Adipocyte (in vitro differentiated cells): ENCODE data around the gene SLC6A1.

ENCODE experiments used
- DNase-seq: peaks from one replicate; pipeline ENCODE4 v3.0.0-alpha.2; 2015; ENCODE audit warnings: low read depth
- H3K27me3 ChIP-seq: replicated peaks from 2 replicates; pipeline ENCODE4 v1.7.0; 2013; ENCODE audit warnings: mild to moderate bottlenecking, low read length, moderate library complexity; ENCODE audit not compliant: control insufficient read depth, insufficient read depth
- H3K36me3 ChIP-seq: 2 replicates; pipeline ENCODE4 v1.7.0; 2013; ENCODE audit warnings: low read length, mild to moderate bottlenecking, moderate library complexity; ENCODE audit not compliant: control insufficient read depth, insufficient read depth, severe bottlenecking
- H3K4me1 ChIP-seq: 2 replicates; pipeline ENCODE4 v1.7.0; 2013; ENCODE audit warnings: mild to moderate bottlenecking, low read length, moderate library complexity; ENCODE audit not compliant: control insufficient read depth, insufficient read depth
- H3K4me3 ChIP-seq: 2 replicates; pipeline ENCODE4 v1.7.0; 2013; ENCODE audit warnings: mild to moderate bottlenecking, low read length, moderate library complexity
- H3K9ac ChIP-seq: 2 replicates; pipeline ENCODE4 v1.7.0; 2013; ENCODE audit warnings: mild to moderate bottlenecking, low read length, moderate library complexity
- H3K9me3 ChIP-seq: 2 replicates; pipeline ENCODE4 v1.7.0; 2013; ENCODE audit warnings: mild to moderate bottlenecking, low read length, moderate library complexity; ENCODE audit not compliant: control insufficient read depth

The SLC6A1 gene

DNA sequence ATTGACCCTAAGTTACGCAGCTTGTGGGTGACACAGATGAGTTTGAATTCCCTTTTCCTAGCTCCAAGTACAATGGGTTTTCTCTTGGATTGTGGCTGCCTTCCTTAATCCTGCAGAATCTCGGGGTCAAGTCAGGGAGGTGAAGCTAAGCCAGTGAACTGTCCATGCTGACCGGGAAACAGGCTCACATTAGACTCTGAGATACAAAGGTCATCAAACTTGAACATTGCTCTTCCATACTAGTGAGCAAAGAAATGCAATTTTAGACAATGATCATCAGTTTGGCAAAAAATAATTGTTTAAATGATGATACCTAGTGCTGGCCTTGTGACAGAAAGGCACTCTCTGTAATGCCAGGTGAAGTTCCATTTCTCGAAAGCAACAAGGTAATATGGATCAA lies 31.6 kb downstream of the SLC6A1 start:
- peaks cover 60% of the 10 kb centered on the region for H3K27me3 ChIP-seq
- H3K9me3 ChIP-seq = peaks cover 3% of the 10 kb centered on the region
- H3K36me3 ChIP-seq = no peaks in the 10 kb centered on the region
- H3K9ac ChIP-seq = no peak overlapping the region
- no peak overlapping the region for H3K4me3 ChIP-seq
- DNase-seq = no peak
- no peaks in the 10 kb centered on the region for H3K4me1 ChIP-seq

DNA sequence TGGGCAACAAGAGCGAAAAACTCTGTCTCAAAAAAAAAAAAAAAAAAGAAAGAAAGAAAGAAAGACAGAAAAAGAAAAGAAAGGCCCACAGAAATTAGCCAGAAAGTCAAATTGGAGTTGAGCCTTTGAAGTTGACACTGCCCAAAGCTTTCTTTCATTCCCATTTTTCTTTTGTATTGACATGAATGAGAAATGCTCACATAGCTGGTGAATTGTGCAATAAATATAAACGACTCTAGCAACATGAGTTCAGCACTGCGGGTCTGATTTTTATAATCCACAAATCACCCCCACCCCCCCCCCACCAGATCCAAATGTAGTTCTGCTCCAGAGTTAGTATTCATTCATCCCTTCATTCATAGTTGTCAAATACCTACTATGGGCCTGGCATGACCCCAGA lies 37.4 kb downstream of the SLC6A1 start:
- H3K9ac ChIP-seq = no peak overlapping the region
- H3K27me3 ChIP-seq = peaks cover 27% of the 10 kb centered on the region
- no peak for DNase-seq
- peaks cover 3% of the 10 kb centered on the region for H3K9me3 ChIP-seq
- no peaks in the 10 kb centered on the region for H3K4me1 ChIP-seq
- no peak overlapping the region for H3K4me3 ChIP-seq
- H3K36me3 ChIP-seq = no peaks in the 10 kb centered on the region

- H3K36me3 ChIP-seq = no peaks in the 10 kb centered on the region
- no peaks in the 10 kb centered on the region for H3K4me1 ChIP-seq
- peaks cover 38% of the 10 kb centered on the region for H3K27me3 ChIP-seq
- no peaks in the 10 kb centered on the region for H3K9me3 ChIP-seq
- no peak for DNase-seq
- no peak overlapping the region for H3K9ac ChIP-seq
- H3K4me3 ChIP-seq = no peak overlapping the region
These were observed 41.3 kb downstream of the SLC6A1 start for GRCh38 chr3:11033871-11034270.

DNA sequence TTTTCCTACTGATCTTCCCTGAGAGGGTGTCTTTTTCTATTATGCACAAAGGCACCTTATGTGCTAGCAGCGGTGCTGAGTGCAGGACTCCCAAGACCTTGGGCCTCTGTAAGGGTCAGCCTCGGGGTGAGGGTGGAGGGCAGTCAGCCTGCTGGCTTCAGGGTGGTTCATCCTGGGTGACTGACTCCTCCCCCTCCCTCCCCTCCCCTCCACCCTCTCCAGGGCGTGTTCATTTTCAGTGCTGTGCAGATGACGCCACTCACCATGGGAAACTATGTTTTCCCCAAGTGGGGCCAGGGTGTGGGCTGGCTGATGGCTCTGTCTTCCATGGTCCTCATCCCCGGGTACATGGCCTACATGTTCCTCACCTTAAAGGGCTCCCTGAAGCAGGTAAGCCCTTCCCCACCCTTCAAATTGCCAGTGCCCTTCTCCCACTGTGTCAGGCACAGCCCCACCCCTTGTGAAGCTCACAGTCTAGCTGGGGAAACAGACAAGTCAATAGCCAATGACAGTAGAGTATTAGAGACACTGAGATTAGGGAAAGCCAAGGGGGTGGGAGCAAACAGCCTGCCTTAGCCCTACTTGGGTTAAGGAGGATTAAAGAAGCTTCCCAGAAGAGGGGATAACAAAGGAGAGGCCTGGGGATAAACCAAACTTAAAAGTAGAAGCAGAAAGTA lies 41.9 kb downstream of the SLC6A1 start:
- Histone ChIP-seq H3K4me1 (no peaks in the 10 kb centered on the region), H3K9ac (no peak overlapping the region)
- DNase-seq = no peak

DNA sequence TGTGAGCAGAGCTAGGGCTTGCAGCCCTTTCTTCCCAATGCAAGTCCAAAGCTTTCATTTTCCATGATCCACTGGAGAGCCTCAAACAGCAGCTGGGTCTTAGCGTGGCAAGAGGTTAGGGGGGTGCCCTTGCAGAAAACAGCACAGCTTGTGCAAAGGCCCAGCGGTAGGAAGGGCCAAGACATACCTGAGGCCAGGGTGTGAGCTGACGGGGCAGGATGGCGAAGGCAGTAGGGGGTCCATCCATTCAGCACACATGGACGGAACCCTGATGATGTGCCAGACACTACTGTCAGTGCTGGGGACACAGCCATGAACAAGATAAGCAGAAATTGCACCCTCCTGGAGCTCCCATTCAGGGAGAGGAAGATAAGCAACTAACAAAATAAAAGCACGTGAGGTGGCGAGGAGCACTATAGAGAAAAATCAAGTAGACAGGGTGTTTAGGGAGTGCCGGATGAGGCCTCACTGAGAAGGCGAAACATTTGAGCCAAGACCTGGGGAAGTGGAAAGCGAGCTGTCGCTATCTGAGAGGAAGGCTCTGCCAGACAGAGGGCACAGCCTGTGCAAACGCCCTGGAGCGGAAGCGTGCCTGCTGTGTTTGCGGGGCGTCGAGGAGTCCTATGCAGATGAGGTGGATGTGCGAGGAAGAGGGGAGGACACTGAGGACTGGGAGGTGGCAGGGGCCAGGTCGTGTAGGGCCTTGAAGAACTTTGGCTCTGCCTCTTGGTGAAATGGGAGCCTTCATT lies 43.4 kb downstream of the SLC6A1 start:
- Histone ChIP-seq H3K4me3 (no peak overlapping the region), H3K36me3 (no peaks in the 10 kb centered on the region), H3K9ac (no peak overlapping the region), H3K9me3 (no peaks in the 10 kb centered on the region), H3K4me1 (no peaks in the 10 kb centered on the region), H3K27me3 (peaks cover 50% of the 10 kb centered on the region)
- DNase-seq = no peak

More for the DNA sequence above, 41.9 kb downstream of the SLC6A1 start:
- H3K36me3 ChIP-seq = no peaks in the 10 kb centered on the region
- H3K4me3 ChIP-seq = no peak overlapping the region
- no peaks in the 10 kb centered on the region for H3K9me3 ChIP-seq
- peaks cover 43% of the 10 kb centered on the region for H3K27me3 ChIP-seq

- Histone ChIP-seq H3K9me3 (no peaks in the 10 kb centered on the region), H3K9ac (no peak overlapping the region), H3K27me3 (peaks cover 55% of the 10 kb centered on the region), H3K4me1 (no peaks in the 10 kb centered on the region), H3K36me3 (no peaks in the 10 kb centered on the region), H3K4me3 (no peak overlapping the region)
- no peak for DNase-seq
These were observed 44.8 kb downstream of the SLC6A1 start for GRCh38 chr3:11037241-11037873.

- Histone ChIP-seq H3K4me3 (no peak overlapping the region), H3K9ac (no peak overlapping the region), H3K36me3 (no peaks in the 10 kb centered on the region), H3K9me3 (no peaks in the 10 kb centered on the region), H3K27me3 (peaks cover 58% of the 10 kb centered on the region), H3K4me1 (no peaks in the 10 kb centered on the region)
- no peak for DNase-seq
These were observed 45.4 kb downstream of the SLC6A1 start for GRCh38 chr3:11037976-11038375.

GRCh38 chr3:11045536-11045935 lies 53.0 kb downstream of the SLC6A1 start:
- peaks cover 44% of the 10 kb centered on the region for H3K27me3 ChIP-seq
- DNase-seq = no peak
- H3K9ac ChIP-seq = no peak overlapping the region

GRCh38 chr3:11047500-11047899 lies 55.0 kb downstream of the SLC6A1 start:
- H3K36me3 ChIP-seq = no peaks in the 10 kb centered on the region
- no peak for DNase-seq
- H3K9me3 ChIP-seq = peaks cover 10% of the 10 kb centered on the region
- H3K4me3 ChIP-seq = no peak overlapping the region
- H3K4me1 ChIP-seq = no peaks in the 10 kb centered on the region
- H3K9ac ChIP-seq = no peak overlapping the region
- peaks cover 43% of the 10 kb centered on the region for H3K27me3 ChIP-seq

More at GRCh38 chr3:11045536-11045935, 53.0 kb downstream of the SLC6A1 start:
- Histone ChIP-seq H3K36me3 (no peaks in the 10 kb centered on the region), H3K4me1 (no peaks in the 10 kb centered on the region), H3K4me3 (no peak overlapping the region), H3K9me3 (peaks cover 10% of the 10 kb centered on the region)

DNA sequence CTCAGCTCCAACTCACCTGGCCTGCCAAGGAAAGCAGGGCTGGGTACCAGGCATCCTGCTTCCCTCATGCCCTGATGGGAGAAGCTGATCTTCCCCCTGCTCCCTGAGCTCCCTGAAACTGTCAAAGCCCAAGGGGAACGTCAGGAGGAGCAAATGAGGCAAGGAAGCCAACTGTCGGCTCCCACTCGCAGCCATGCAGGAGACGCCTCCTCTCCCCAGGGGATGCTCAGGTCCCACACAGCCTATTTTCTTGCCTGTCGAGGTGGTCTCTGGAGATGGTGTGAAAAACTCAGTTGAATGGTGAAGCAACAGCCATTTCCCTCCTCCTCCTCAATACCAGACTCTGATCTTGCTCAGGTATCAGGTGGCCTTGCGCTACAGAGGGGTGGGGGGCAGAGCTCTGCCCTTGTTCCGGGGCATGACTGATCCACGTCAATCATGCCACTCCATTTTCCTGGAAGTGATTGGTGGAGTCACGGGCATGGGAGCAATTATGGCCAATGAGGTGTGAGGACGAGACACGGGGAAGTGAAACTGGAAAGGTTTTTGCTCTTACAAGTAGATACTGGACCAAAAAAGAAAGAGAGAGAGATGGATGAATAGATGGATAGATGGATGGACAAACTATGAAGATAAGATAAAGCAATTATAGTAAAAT lies 58.2 kb downstream of the SLC6A1 start:
- Histone ChIP-seq H3K4me1 (no peaks in the 10 kb centered on the region), H3K27me3 (peaks cover 45% of the 10 kb centered on the region)
- DNase-seq = no peak

DNA sequence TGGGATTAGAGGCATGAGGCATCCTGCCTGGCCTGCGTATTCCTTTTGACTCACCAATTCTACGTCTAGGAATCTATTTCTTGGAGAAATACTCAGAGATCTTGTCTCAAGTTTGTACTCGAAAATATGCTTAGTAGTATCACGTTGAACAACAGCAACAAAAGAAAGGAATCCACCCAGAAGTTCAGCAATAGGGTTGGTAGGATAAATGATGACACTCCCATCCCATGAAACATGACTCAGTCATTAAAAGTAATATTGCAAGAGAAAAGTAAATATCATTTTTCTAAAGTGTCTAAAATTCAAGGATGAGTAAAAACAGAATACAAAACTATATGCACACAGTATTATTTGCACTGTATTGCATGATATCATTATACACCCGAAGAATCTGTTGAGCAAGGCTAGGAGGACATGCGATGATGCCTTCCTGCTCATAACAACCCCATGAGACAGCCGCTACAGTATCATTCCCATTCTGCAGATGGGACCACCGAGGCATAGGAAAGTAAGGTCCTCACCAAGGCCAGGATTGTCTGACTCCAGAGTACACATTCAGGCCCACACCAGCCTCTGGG lies 61.5 kb downstream of the SLC6A1 start:
- no peaks in the 10 kb centered on the region for H3K4me1 ChIP-seq
- no peak overlapping the region for H3K4me3 ChIP-seq
- no peaks in the 10 kb centered on the region for H3K36me3 ChIP-seq
- H3K9me3 ChIP-seq = no peaks in the 10 kb centered on the region
- no peak overlapping the region for H3K9ac ChIP-seq
- peaks cover 48% of the 10 kb centered on the region for H3K27me3 ChIP-seq
- DNase-seq = no peak

More for the DNA sequence above, 58.2 kb downstream of the SLC6A1 start:
- no peaks in the 10 kb centered on the region for H3K36me3 ChIP-seq
- H3K9ac ChIP-seq = no peak overlapping the region
- H3K4me3 ChIP-seq = no peak overlapping the region
- no peaks in the 10 kb centered on the region for H3K9me3 ChIP-seq
